Kidney epithelial cell (primary cell): ENCODE data around the gene MGLL. TPM values are rescaled to one million over a fixed set of nuclear protein-coding genes. Genes with fewer than 3 reads are reported as not detected.
"Not testable (repeated sequence)": the region's sequence is repeated elsewhere in the genome, so short reads cannot be mapped to it uniquely, and the experiment has no call there.

Experiments
- DNase-seq: peaks from one replicate; pipeline ENCODE4 v3.0.0-alpha.2; 2010; ENCODE audit warnings: low read depth
- H3K27me3 ChIP-seq: 2 replicates; pipeline ENCODE4 v1.6.0; 2011; ENCODE audit warnings: low read length; ENCODE audit not compliant: control insufficient read depth, insufficient read depth
- H3K36me3 ChIP-seq: 2 replicates; pipeline ENCODE4 v1.5.1; 2011; ENCODE audit warnings: low read length; ENCODE audit not compliant: control insufficient read depth, insufficient read depth
- H3K4me3 ChIP-seq: 2 replicates; pipeline ENCODE4 v1.5.1; 2011; ENCODE audit warnings: low read depth, mild to moderate bottlenecking, control low read depth, low read length
- total RNA-seq: library from RNA; depleted of rRNA; stranded (reverse); fragments of >200 nt; gene quantifications from 2 replicates; pipeline ENCODE4 v1.2.3, GENCODE V29; 2015
- TF ChIP-seq, protein P1 (sequence below): IDR thresholded peaks from 2 replicates; pipeline ENCODE4 v1.5.1; 2011; ENCODE audit warnings: mild to moderate bottlenecking, moderate library complexity, low read length, control low read depth, inconsistent platforms; ENCODE audit not compliant: insufficient read depth, poor library complexity, severe bottlenecking

Gene MGLL
- total RNA-seq, 1 donor from 2014 or later: 71.8 TPM

- Histone ChIP-seq H3K27me3 (no peaks in the 10 kb centered on the region), H3K4me3 (no peak overlapping the region), H3K36me3 (no peaks in the 10 kb centered on the region)
- TF ChIP-seq, protein P1, sequence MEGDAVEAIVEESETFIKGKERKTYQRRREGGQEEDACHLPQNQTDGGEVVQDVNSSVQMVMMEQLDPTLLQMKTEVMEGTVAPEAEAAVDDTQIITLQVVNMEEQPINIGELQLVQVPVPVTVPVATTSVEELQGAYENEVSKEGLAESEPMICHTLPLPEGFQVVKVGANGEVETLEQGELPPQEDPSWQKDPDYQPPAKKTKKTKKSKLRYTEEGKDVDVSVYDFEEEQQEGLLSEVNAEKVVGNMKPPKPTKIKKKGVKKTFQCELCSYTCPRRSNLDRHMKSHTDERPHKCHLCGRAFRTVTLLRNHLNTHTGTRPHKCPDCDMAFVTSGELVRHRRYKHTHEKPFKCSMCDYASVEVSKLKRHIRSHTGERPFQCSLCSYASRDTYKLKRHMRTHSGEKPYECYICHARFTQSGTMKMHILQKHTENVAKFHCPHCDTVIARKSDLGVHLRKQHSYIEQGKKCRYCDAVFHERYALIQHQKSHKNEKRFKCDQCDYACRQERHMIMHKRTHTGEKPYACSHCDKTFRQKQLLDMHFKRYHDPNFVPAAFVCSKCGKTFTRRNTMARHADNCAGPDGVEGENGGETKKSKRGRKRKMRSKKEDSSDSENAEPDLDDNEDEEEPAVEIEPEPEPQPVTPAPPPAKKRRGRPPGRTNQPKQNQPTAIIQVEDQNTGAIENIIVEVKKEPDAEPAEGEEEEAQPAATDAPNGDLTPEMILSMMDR: no peak
- no peak for DNase-seq
These were observed 160.7 kb downstream of the MGLL start for GRCh38 chr3:127661600-127661999.

GRCh38 chr3:127660621-127661251 lies 161.6 kb downstream of the MGLL start:
- Histone ChIP-seq H3K4me3 (no peak overlapping the region), H3K36me3 (no peaks in the 10 kb centered on the region), H3K27me3 (no peaks in the 10 kb centered on the region)
- DNase-seq: no peak
- TF ChIP-seq, protein P1: no peak

DNA sequence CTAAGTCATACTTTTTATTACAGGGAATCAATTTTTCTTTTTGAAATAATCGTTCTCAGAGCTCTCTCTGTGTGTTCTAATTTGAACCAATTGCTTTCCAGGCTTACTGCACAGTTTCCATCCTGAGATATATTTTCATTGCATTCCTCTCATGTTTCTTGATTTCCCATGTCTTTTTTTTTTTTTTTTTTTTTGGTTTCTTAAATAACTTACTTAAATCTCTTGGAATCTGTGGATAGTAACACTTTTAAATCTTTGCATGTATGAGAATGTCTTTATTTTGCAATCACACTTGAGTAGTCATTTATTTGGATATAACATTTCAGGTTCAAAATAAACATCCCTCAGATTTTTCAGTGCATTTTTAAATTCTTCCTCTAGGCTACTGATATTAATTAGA lies 164.1 kb downstream of the MGLL start:
- Histone ChIP-seq H3K4me3 (no peak overlapping the region), H3K36me3 (no peaks in the 10 kb centered on the region), H3K27me3 (no peaks in the 10 kb centered on the region)
- TF ChIP-seq, protein P1: no peak
- DNase-seq: no peak

- H3K36me3 ChIP-seq: no peaks in the 10 kb centered on the region
- H3K4me3 ChIP-seq: no peak overlapping the region
- TF ChIP-seq, protein P1: no peak
- no peaks in the 10 kb centered on the region for H3K27me3 ChIP-seq
- no peak for DNase-seq
These were observed 165.4 kb downstream of the MGLL start for GRCh38 chr3:127656906-127657305.

DNA sequence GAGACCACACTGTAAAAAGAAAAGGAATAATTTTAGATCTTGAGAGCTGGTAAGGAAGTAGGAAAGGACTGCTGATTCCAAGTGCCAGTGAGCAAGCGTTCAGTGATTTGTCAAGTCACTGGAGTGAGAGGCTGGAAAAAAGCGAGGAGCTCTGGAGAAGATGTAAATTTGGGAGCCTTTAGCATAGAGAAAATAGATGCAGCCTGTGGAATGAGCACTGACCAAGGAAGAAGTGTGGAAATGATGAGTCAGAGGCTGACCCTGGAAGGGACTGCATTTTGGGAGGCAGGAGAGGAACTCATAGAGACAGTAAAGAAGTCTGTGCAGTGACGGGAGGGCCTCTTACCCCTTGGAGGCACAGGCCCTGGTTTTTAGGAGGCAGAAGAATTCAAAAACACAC lies 166.7 kb downstream of the MGLL start:
- Histone ChIP-seq H3K36me3 (no peaks in the 10 kb centered on the region), H3K27me3 (no peaks in the 10 kb centered on the region), H3K4me3 (no peak overlapping the region)
- DNase-seq: no peak
- TF ChIP-seq, protein P1: no peak

DNA sequence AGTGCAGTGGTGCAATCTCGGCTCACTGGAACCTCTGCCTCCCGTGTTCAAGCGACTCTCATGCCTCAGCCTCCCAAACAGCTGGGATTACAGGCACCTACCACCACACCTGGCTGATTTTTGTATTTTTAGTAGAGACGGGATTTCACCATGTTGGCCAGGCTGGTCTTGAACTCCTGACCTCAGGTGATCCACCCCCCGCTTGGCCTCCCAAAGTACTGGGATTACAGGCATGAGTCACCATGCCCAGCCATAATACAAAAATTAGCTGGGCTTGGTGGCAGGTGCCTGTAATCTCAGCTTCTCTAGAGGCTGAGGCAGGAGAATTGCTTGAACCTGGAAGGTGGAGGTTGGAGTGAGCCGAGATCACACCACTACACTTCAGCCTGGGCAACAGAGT lies 167.3 kb downstream of the MGLL start:
- not testable (repeated sequence) for H3K27me3 ChIP-seq, H3K36me3 ChIP-seq, H3K4me3 ChIP-seq, DNase-seq
